Panc1 (cell line): ENCODE data around the gene PYGM. TPM values are rescaled to one million over a fixed set of nuclear protein-coding genes. Genes with fewer than 3 reads are reported as not detected.

Experiments
- ATAC-seq: fragments of 200-7000 bp; cut with Tn5 transposase; 2 replicates; pipeline ENCODE4 v1.9.1; 2020; ENCODE audit warnings: mild to moderate bottlenecking, moderate library complexity
- BruUV-seq: library from RNA; stranded (reverse); fragments of 400-500 nt; replicated peaks from 2 replicates; lab custom pipeline; 2021; lab: Mats Ljungman, UMichigan
- CTCF ChIA-PET: fragments of 300-600 bp; sonication (Branson Sonifier 250); formaldehyde crosslinking; loops from one replicate; lab custom pipeline; 2022; ENCODE audit warnings: antibody characterized with exemption; lab: Charles Lee
- POLR2A ChIA-PET: fragments of 300-600 bp; sonication (Branson Sonifier 250); formaldehyde crosslinking; loops from one replicate; lab custom pipeline; 2022; ENCODE audit warnings: antibody characterized with exemption; lab: Charles Lee
- DNase-seq: peaks from one replicate; pipeline ENCODE4 v3.0.0-alpha.2; 2010; ENCODE audit warnings: low read depth, low spot score
- H3K27ac ChIP-seq: 2 replicates; pipeline ENCODE4 v1.5.1; 2011; ENCODE audit warnings: mild to moderate bottlenecking, low read length, inconsistent platforms
- H3K27me3 ChIP-seq: fragments of 200-500 bp; sonication (Bioruptor generic); 2 replicates; pipeline ENCODE4 v1.6.0; 2014; ENCODE audit warnings: low read length, inconsistent platforms; ENCODE audit not compliant: control insufficient read depth, insufficient read depth
- H3K36me3 ChIP-seq: fragments of 200-500 bp; sonication (Bioruptor generic); 2 replicates; pipeline ENCODE4 v1.5.1; 2014; ENCODE audit warnings: inconsistent platforms, mild to moderate bottlenecking, low read length, moderate library complexity; ENCODE audit not compliant: control insufficient read depth, insufficient read depth
- H3K4me1 ChIP-seq: 2 replicates; pipeline ENCODE4 v1.5.1; 2011; ENCODE audit warnings: inconsistent platforms, mild to moderate bottlenecking, low read length, moderate library complexity; ENCODE audit not compliant: control insufficient read depth, insufficient read depth
- H3K4me3 ChIP-seq, 2 experiments: 2 replicates each; pipeline ENCODE4 v1.5.1; 2011 to 2012; ENCODE audit warnings: low read depth in 2 of 2, low read length in 2 of 2, mild to moderate bottlenecking in 2 of 2, inconsistent platforms in 1 of 2, moderate library complexity in 1 of 2
- H3K9me3 ChIP-seq: fragments of 200-500 bp; sonication (Bioruptor generic); 2 replicates; pipeline ENCODE4 v1.5.1; 2014; ENCODE audit warnings: low read depth, mild to moderate bottlenecking, inconsistent platforms, low read length, moderate library complexity; ENCODE audit not compliant: control insufficient read depth, insufficient read depth
- POLR2AphosphoS5 ChIP-seq: IDR thresholded peaks from 2 replicates; pipeline ENCODE4 v1.6.1; 2012; ENCODE audit warnings: mild to moderate bottlenecking, low read depth, low read length, moderate library complexity
- SIN3A ChIP-seq: IDR thresholded peaks from 2 replicates; pipeline ENCODE4 v1.6.1; 2012; ENCODE audit warnings: low read depth, mild to moderate bottlenecking, low read length, moderate library complexity, borderline replicate concordance; ENCODE audit not compliant: insufficient read depth
- TCF7L2 ChIP-seq: IDR thresholded peaks from 2 replicates; pipeline ENCODE4 v1.6.1; 2011; ENCODE audit warnings: mild to moderate bottlenecking, low read depth, low read length, inconsistent platforms
- in situ Hi-C: cut with HindIII; loops from 2 replicates; pipeline ENCODE4 v1.10.0; 2016; ENCODE audit warnings: low sequenced_read_pairs, low pct_unique_long_range_greater_than_20kb
- intact Hi-C: fragments of 100-400 bp; cut with micrococcal nuclease; formaldehyde crosslinking; loops from one replicate; pipeline ENCODE4 v1.10.0; 2022; ENCODE audit not compliant: unreplicated experiment
- total RNA-seq: library from RNA; stranded (reverse); gene quantifications from one replicate; pipeline ENCODE4 v1.2.1, GENCODE V29; 2021; ENCODE audit not compliant: unreplicated experiment
- TF ChIP-seq, protein P1 (sequence below): fragments of 450-650 bp; IDR thresholded peaks from 2 replicates; pipeline ENCODE4 v1.5.1; 2017; ENCODE audit warnings: mild to moderate bottlenecking
- TF ChIP-seq, protein P2 (sequence below), 2 experiments: IDR thresholded peaks; 2 replicates each; pipeline ENCODE4 v1.6.1; 2011 to 2012; ENCODE audit warnings: low read depth in 2 of 2, control low read depth in 1 of 2, low read length in 1 of 2, mild to moderate bottlenecking in 1 of 2, moderate library complexity in 1 of 2; ENCODE audit not compliant: insufficient read depth in 1 of 2

The PYGM gene
- total RNA-seq, 1 experiment from 2014 or later, result 0.39 TPM

DNA sequence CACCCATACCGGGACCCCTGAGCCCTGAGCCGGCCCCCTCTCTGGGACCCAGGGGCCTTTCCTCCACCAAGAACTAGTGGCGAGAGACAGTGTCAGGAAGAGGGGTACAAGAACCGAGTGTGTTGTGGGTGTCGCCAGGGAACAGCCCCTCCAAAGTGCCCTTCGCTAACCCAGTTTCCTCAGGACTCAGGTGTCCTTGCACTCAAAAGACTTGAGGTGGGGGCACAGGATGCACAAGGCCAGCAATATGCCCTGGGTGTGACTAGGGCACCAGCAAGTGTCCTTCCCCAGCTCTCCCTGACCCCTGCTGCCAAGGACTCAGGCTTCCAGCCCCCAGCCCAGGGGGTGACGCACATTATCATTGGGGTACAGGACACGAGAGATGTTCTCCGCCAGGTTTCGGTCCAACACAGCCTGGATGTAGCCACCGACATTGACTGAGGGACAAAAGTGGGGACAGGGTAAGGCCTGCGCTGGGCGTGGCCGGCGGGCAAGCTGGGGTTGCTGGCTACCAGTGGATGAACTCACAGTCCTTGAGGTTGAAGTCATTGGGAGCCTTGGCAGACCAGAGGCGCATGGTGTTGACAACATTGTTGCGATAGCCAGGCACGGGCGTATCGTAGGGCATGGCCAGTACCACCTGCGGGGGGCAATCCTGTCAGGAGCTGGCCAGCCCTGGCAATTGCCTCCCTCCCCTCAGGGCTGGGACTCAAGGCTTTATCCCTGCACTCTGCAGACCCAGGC, 4.7 kb downstream of the PYGM start:
- H3K27ac ChIP-seq, result no peak overlapping the region
- DNase-seq (no peak), ATAC-seq (no peak)
- no peaks in the 10 kb centered on the region for H3K9me3 ChIP-seq
- CTCF ChIA-PET, result no interaction called here
- in situ Hi-C loops, result no loop called here
- POLR2A ChIA-PET, result no interaction called here
- H3K27me3 ChIP-seq, result no peaks in the 10 kb centered on the region
- H3K4me3 ChIP-seq, result no peak overlapping the region
- no peaks in the 10 kb centered on the region for H3K36me3 ChIP-seq
- TF ChIP-seq TCF7L2 (no peak), SIN3A (no peak), POLR2AphosphoS5 (no peak)
- TF ChIP-seq, protein P1, sequence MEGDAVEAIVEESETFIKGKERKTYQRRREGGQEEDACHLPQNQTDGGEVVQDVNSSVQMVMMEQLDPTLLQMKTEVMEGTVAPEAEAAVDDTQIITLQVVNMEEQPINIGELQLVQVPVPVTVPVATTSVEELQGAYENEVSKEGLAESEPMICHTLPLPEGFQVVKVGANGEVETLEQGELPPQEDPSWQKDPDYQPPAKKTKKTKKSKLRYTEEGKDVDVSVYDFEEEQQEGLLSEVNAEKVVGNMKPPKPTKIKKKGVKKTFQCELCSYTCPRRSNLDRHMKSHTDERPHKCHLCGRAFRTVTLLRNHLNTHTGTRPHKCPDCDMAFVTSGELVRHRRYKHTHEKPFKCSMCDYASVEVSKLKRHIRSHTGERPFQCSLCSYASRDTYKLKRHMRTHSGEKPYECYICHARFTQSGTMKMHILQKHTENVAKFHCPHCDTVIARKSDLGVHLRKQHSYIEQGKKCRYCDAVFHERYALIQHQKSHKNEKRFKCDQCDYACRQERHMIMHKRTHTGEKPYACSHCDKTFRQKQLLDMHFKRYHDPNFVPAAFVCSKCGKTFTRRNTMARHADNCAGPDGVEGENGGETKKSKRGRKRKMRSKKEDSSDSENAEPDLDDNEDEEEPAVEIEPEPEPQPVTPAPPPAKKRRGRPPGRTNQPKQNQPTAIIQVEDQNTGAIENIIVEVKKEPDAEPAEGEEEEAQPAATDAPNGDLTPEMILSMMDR, result no peak
- TF ChIP-seq, protein P2, sequence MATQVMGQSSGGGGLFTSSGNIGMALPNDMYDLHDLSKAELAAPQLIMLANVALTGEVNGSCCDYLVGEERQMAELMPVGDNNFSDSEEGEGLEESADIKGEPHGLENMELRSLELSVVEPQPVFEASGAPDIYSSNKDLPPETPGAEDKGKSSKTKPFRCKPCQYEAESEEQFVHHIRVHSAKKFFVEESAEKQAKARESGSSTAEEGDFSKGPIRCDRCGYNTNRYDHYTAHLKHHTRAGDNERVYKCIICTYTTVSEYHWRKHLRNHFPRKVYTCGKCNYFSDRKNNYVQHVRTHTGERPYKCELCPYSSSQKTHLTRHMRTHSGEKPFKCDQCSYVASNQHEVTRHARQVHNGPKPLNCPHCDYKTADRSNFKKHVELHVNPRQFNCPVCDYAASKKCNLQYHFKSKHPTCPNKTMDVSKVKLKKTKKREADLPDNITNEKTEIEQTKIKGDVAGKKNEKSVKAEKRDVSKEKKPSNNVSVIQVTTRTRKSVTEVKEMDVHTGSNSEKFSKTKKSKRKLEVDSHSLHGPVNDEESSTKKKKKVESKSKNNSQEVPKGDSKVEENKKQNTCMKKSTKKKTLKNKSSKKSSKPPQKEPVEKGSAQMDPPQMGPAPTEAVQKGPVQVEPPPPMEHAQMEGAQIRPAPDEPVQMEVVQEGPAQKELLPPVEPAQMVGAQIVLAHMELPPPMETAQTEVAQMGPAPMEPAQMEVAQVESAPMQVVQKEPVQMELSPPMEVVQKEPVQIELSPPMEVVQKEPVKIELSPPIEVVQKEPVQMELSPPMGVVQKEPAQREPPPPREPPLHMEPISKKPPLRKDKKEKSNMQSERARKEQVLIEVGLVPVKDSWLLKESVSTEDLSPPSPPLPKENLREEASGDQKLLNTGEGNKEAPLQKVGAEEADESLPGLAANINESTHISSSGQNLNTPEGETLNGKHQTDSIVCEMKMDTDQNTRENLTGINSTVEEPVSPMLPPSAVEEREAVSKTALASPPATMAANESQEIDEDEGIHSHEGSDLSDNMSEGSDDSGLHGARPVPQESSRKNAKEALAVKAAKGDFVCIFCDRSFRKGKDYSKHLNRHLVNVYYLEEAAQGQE (IDR thresholded peaks at IDR 0.05; ENCODE audit: insufficient read depth in 1 of 2, low read depth in 2 of 2, low read length in 1 of 2), result no peak
- BruUV-seq, result no TSS peak
- H3K4me1 ChIP-seq, result no peaks in the 10 kb centered on the region
- intact Hi-C loops, result no loop called here

- BruUV-seq, result no TSS peak
- intact Hi-C loops (no loop called here), in situ Hi-C loops (no loop called here)
- ATAC-seq (no peak), DNase-seq (no peak)
- Histone ChIP-seq H3K27ac (no peak overlapping the region), H3K27me3 (no peaks in the 10 kb centered on the region), H3K4me1 (no peaks in the 10 kb centered on the region), H3K9me3 (no peaks in the 10 kb centered on the region), H3K4me3 (no peak overlapping the region), H3K36me3 (no peaks in the 10 kb centered on the region)
- TF ChIP-seq TCF7L2 (no peak), POLR2AphosphoS5 (no peak), SIN3A (no peak)
- TF ChIP-seq, protein P1, result no peak
- ChIA-PET POLR2A (no interaction called here), CTCF (no interaction called here)
Observed at GRCh38 chr11:64754124-64754918, 5.5 kb downstream of the PYGM start.
